NCI-H526 (cell line): ENCODE measurements around the gene CTDSPL.
"Not testable (repeated sequence)": the region's sequence is repeated elsewhere in the genome, so short reads cannot be mapped to it uniquely, and the experiment has no call there.

Experiments used
- DNase-seq, 2 experiments: peaks; one replicate each; lab custom pipeline; 2025; lab: John Stamatoyannopoulos, UW

Gene CTDSPL, protein sequence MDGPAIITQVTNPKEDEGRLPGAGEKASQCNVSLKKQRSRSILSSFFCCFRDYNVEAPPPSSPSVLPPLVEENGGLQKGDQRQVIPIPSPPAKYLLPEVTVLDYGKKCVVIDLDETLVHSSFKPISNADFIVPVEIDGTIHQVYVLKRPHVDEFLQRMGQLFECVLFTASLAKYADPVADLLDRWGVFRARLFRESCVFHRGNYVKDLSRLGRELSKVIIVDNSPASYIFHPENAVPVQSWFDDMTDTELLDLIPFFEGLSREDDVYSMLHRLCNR

DNA sequence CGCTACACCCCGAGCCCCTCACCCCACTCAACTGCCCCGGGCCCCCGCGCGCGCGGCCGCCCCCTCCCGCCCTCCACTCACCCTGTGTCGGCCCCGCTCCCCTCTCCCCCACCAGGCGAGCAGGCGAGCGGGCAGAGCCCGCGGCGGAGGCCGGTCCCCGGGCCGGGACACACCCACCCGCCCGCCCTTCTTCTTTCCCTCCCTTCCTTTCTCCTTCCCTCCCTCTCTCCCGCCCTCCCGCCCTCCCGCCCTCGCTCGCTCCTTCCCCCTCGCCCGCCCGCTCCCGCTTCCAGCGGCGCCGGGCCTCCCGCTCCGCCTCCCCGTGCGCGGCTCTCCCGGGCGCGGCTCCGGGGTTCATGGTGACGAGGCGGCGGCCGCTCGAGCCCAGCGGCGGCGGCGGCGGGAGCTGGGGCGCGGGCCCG, at the start of gene CTDSPL:
Gene CTDSPL (plus strand): TSS at position 261 of the 422 bp plus-strand sequence. CDS start 320 bp downstream, outside the sequence.
- DNase-seq: peak in 1 of 2 experiments; percentile 53

DNA sequence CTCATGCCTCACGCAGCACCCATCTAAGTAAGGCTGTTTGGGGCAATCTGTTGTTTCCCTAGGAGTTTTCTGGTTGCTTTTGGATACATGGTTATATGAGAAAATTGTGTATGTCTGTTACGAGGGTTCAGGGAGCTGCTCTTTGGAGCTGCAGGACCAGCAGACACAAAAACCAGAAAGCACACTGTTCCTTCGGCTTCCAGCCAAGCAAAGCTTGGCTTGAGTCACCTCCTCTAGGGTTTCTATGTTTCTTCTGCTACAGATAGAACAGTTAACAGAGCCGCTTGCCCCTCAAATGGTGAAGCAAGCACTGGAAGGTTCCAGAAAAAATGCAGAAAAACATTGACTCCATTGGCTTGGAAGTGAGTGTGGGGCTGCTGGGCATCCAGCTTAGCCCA, 49.2 kb upstream of the CTDSPL start:
- no peak for DNase-seq

DNA sequence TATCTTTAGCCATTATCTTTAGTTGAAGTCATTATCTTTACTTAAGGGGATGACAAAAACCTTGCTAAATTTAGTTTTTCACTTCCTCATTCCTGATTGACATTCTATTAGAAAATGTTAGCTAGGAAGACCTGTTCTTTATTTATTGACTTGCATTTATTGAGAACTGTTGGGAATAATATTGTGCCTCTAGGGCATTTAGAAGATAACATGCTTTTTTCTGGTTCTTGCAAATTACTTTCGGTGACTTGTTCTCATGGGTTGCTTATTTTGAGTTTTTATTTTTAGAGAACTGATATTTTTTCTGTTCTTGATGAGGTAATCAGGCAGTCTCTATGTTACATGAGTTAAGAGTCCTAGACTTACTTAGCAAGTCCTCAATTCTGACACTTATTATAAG, 48.3 kb upstream of the CTDSPL start:
- no peak for DNase-seq

DNA sequence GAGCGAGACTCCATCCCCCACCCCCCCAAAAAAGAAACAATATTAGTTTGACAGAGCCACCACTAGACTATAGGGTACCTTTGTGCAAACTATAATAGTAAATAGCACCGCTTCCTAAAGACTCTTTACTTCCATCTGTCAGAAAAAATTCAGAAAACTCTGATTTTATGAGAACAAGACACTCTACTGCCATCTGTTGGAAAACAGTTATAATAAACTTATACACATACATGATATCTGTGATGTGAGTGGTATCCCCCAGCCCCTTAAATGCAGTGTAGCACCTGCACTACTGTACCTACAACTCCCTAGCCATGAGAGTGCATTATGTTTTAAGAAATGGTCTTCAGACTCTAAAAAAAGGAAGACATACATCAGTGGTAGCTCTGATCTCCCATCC, 47.1 kb upstream of the CTDSPL start:
- DNase-seq: peak in 1 of 2 experiments; percentile 26

DNA sequence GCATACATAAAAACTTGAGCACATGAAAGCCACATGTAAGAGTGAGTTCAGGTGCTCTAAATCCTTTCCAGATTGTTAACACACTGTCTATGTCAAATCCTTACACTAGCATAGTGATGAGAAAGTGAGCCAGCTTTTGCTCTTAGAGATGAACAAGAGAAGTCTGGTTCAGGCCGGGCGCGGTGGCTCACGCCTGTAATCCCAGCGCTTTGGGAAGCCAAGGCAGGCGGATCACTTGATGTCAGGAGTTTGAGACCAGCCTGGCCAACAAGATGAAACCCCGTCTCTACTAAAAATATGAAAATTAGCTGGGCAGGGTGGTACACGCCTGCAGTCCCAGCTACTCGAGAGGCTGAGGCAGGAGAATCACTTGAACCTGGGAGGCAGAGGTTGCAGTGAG, 46.5 kb upstream of the CTDSPL start:
- not testable (repeated sequence) for DNase-seq

DNA sequence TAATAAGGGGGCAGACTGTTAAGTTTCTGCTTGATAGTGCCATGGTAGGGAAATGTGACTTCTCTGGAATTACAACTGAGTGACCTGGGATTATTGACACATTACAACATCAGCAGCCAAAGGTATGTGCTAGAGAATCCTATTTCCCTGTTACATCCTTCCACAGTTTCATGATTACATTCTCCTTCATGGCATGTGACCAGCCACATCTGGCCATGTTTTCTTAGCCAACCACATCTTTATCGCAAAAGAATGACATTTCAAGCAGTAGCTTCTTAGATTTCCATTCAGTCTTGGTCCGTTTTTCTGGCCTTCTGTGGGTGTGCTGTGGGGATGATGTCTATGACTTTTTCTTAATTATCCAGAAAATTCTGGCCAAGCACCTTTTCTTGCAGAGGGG, 45.4 kb upstream of the CTDSPL start:
- DNase-seq: no peak

DNA sequence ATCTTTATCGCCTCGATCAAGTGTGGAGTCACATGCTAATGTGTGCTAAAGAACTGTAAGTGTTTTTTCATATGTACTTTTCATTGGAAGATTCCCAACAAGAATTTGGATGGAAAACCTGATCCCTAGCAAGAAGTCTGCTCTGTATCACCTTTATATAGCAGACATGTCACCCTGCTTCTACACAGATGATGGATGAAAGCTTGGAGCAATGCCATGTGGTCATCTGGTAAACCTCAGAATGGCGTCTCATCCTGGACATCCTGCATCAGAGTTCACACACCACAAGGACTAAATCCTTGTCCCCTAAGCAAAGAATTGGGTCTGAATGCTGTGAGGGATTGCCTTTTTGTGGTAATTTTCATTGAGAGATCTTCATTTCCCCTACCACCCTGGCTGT, 42.1 kb upstream of the CTDSPL start:
- no peak for DNase-seq

DNA sequence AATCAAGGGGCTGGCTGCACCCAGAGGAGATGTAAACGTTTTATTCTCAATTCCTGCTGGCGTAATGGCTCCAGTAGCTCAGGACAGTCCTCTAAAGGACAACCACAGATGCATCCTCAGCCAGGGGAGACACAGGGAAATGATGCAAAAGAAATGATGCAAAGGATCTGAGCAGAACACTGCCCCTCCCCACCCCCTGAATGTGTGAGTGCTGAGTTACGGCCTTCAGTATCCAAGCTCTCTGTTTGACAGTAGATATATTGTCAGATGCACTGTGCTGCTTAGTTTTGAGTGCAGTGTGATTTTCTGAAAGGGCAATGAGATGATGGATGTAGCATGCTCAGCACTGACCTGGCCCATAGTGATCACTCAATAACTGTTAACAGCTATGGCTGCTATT, 41.4 kb upstream of the CTDSPL start:
- no peak for DNase-seq

DNA sequence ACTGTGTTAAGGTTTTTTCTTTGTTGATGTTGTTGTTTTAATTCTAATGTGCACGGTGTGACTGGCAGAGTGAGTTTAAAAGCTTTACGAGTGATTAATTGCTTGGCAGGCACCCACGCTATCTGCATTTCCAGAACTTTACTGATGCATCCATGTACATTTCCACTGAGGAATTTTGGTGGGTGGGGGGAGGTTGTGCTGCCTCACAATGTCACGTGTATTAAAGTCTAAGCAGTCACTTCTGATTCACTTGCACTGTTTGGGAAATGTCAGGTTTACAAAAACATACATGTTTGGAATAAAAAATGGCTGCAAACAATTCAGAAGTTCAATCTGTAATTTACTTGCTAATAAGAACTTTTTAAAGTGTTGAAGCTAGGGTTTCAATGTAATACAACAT, 38.5 kb upstream of the CTDSPL start:
- DNase-seq: no peak

DNA sequence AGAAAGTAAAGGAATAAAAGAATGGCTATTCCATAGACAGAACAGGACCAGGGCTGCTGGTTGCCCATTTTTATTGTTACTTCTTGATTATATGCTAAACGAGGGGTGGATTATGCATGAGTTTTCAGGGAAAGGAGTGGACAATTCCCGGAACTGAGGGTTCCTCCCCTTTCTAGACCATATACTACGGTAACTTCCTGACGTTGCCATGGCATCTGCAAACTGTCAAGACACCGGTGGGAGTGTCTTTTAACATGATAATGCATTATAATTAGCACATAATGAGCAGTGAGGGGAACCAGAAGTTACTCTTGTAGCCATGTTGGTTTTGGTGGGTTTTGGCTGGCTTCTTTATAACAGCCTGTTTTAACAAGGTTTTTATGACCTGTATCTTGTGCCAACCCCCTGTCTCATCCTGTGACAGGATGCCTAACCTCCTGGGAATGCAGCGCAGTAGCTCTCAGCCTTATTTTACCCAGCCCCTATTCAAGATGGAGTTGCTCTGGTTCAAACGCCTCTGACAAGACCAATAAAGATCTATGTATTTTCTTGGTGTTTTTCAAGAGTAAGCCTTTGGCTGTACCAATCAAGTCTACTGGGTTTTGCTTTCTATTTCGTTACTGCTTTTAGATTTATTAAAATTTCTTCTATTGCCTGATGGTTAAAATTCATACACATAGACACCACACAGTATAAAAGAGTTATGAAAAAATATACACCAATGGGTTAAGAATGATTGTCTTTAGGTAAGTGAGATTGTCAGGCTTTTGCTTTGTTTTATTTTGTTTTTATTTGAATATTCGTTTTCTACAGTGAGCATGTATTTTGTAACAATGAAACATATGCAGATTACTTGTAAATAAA, 37.4 kb upstream of the CTDSPL start:
- no peak for DNase-seq

DNA sequence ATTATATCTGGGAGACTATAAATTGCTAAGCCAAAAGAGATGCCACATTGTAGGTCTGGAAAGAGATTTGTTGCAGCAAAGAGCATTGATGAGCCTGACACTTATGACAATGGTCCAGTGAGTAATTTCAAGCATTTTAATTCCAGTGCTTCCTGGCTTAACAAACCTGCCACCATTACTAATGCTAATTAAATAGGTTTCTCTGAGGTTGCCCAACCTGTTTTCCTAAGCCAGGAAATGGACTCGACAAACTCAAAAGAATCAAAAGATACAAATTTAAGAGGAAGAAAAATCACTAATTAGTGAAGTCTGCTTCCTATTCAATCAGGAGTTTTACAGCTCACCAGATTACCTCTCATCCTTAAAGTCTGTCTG, 36.7 kb upstream of the CTDSPL start:
- DNase-seq: peak in 1 of 2 experiments; percentile 18

DNA sequence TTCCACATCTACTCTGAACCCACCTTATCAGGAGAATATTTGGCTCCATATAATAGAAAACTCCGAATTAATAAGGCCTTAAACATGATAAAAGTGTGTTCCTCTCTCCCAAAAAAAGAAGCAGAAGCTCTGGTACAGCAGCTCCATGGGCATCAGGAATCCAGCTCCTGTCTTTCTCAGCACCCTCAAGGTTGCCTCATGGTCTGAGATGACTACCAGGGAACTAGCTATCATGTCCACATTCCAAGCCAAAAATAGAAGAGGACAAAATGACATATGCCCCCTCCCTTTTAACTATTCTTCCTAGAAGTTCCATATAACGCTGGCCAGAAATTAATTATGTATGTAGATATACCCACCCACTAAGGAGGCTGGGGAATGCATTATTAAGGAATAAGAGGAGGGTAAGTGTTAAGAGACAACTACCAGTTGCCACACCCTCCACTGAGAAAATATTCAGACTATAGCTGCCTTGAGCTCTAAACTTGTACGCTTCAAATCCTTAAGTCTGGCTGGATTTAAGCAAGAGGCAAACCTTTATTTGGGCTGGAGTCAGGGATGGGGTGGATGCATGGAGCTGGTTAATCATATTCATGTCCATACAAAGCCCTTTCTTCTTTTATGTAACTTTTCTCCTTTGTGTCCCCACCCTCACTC, 35.8 kb upstream of the CTDSPL start:
- DNase-seq: no peak

DNA sequence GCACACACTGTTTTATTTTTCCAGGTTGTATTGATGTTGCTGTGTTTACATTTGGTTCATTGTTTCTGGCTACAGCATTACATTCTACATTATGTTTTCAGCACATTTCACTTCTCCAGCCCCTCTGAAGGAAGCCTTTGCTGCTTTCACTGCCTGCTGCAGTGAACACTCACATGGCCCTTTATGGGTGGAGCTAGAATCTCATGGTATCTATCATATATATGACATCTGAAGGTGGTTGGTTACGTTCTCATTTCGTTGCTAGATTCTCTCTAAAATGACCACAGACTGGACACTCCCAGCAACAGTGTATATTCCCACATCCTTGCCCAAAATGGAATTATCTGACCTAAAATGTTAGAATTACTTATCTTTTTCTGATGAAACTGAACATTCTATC, 35.2 kb upstream of the CTDSPL start:
- no peak for DNase-seq

DNA sequence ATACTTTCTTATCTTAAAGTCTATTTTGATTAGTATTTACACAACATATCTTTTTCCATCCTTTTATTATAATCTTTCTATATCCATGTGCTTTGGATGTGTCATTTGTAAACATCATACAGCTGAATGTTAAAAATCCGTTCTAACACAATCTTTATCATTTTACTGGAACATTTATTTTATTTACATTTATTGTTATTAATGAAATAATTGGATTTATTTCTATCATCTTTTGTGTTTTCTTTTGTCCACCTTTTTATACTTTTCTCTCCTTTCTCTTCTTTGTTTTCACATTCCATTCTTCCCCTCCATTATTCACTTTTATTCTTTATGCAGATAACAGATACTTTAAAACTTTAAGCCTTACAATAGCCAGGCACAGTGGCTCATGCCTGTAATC, 34.7 kb upstream of the CTDSPL start:
- no peak for DNase-seq

DNA sequence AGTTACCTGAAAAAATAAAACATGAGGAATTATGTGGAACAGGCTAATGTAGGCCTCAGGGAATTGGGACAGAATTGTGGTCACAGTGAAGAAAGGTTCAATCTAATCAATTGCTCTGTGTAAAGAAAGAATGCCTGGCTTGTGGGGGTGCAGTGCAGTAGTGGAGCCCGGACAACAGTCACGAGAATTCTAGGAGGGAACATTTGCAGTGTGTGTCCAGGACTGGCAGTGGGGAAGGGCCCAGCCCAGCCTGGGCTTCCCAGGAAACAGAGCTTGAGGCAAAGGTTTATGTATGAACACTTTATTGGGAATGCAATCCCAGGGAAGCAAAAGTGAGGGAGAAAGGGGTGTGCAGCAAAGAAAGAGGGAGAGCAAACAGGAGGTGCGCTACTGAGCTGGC, 29.2 kb upstream of the CTDSPL start:
- DNase-seq: no peak

DNA sequence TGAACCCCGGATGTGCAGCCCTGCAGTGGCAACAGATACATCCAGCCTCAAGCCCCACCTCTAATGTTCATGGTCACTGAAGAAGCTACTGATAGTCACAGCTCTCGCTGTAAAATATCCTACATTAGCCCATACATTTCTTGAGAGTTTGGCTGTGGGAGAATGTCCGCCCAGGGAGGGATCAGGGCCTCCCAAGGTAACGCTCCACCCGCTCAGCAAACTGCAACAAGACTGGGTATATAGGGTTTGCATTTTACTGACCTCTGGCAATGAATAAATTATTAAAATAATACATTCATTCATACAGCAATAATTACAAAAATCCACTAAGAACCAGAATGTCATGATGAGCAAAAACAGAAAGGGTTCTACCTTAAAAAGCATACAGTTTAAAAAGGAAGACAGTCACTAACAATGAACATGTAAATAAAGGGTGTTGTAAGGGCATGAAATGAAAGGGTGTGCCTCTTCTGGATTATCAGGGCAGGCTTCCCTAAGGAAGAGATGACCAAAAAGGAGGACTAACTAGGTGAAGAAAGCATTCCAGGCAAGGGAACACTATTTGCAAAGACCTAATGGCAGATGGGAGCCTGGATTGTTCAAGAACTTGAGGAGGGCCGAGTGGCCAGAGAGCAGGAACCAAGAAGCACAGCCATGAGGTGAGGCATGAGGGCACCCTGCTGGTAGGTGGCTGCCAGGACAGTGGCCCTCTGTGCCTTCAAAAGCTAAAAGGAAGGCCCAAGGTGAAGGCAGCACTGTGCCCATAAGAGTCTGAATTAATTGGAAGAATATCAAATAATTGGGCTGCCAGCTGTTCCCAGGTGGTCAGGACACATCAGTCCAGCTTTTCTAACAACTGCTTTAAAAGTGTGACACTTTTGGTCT, 28.1 kb upstream of the CTDSPL start:
- peak in 1 of 2 experiments; percentile 35 for DNase-seq

DNA sequence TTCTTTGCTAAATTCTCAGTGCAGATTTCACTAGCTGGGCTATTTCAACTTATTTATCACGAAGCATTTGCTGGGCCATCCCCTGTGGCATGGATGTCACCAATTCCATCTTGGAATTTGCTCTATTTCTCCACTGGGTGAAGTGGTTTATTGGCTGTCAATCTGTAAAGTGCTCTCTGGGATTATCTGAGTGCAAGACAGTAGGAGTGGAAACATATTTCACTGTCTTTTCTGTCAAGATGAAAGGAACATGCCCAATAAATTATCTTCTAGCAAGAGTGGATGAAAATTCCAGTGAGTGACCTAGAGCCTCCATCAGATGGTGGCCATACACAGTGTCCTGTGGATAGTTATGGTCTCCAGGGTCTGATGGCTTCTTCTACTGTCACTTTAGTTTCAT, 25.1 kb upstream of the CTDSPL start:
- DNase-seq: no peak

DNA sequence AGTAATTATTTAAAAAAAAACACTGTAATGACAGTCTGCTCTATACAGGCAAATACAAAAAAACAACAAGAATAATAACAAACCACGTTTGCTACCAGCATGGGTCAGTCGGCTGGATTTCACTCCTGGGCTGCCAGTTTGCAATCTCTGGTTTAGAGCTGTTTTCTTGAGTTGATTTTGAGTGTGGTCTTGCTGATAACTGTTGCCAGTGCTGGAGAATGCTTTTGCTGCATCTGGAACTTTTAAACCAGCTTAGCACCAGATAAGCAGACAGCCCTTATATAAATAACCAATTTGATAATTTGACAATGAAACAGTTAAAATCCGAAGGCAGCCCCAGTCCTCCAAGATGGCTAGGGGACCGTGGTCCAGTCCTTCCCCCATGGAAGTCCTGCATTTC, 14.0 kb upstream of the CTDSPL start:
- DNase-seq: no peak

DNA sequence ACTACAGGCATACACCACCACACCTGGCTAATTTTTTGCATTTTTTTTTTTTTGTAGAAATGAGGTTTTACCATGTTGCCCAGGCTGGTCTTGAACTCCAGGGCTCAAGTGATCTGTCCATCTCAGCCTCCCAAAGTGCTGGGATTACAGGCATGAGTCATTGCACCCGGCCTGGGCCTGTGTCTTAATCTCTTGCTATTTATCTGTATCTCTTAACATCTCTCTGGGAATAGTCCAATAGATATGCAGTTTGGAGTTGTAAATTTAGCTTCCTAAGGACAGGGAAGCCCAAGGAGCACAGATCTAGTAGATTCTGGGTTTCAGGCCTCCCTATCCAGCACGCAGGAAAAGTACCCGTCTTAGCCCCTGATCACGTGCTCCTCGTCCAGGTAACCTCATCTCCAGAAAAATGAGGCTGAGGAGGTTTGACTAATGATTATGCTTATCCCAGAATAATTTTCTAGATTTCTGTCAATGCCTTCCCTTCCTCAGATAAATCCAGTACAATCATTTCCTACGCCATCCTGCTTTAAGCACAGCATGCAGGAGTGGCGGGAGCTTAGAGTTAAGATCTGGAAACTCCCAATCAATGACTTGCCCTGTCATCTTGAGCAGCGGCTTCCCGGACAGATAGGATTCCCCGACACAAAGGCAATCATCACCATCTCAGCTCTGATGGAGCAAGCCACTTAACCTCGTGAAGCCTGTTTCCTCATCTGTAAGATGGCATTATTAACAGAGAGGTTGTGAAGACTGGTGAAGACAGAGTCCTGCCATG, 12.3 kb upstream of the CTDSPL start:
- DNase-seq: no peak

DNA sequence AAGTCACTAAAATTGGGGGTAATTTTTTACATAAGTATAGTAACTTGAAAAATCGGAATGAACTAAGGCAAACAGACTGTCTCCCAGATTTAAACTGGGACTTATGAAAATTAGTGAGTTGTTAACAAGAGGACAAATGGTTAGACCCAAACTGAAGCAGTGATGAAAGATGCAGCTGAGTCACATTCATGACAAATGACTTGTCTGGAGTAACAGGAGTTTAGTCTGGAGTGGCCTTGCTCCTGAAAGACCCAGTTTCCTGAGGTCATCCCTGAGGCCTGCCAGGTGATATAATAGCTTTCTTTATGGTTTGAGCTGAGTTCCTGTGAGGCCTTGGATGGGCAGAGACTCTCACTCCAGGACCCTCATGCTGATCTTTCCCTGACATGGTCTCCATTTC, 9.6 kb upstream of the CTDSPL start:
- DNase-seq: no peak

DNA sequence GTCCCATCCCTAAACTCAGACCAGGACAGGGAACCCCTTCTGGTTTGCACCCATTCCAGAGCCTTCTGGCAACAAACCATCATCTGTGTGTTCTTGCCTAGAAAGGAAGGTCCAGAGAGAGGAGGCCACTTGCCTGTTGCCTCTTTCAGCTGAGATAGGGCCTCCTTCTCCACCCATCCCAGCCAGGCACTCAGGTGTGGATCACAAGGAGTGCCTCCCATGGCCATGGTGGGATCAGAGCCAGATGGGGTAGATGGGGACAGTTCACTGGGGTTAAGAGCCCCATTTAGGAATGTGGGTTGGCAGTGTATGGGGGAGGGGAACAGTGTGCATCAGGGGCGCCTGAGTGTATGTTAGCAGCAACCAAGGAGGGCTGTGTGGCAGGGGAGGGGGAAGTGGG, 8.9 kb upstream of the CTDSPL start:
- DNase-seq: no peak
